GM21528 (cell line): ENCODE data around the gene SPEG.
"Not testable (repeated sequence)": the region's sequence is repeated elsewhere in the genome, so short reads cannot be mapped to it uniquely, and the experiment has no call there.

ENCODE experiments used
- ATAC-seq: cut with Tn5 transposase; IDR thresholded peaks from one replicate; pipeline ENCODE4 v1.9.1; 2021; ENCODE audit warnings: mild to moderate bottlenecking, moderate library complexity; ENCODE audit not compliant: unreplicated experiment, low FRiP score

The SPEG gene

DNA sequence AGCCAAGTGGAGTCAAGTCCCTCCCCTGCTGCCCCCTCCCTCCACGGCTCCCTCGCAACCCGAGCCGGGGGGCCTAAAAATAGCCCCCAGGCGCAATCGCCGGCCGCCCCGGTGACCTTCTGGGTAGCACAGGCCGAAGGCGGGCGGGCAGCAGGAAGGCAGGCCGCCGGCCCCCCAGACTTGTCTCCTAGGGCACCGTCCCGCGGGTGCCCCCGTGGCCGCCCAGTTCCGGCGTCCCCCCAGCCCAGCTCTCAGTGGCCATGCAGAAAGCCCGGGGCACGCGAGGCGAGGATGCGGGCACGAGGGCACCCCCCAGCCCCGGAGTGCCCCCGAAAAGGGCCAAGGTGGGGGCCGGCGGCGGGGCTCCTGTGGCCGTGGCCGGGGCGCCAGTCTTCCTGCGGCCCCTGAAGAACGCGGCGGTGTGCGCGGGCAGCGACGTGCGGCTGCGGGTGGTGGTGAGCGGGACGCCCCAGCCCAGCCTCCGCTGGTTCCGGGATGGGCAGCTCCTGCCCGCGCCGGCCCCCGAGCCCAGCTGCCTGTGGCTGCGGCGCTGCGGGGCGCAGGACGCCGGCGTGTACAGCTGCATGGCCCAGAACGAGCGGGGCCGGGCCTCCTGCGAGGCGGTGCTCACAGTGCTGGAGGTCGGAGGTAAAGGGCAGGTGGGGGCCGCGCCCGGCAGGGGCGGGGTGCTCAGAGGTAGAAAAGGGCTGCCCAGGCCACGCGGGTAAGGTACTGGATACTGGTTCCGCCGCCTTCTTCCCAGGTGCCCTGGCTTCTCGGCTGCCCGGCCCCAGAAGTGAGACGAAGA is at the start of gene SPEG:
TSS of gene SPEG (plus strand) at position 126 of the 808 bp plus-strand sequence. CDS start at position 261, 135 bp downstream.
- no peak for ATAC-seq

DNA sequence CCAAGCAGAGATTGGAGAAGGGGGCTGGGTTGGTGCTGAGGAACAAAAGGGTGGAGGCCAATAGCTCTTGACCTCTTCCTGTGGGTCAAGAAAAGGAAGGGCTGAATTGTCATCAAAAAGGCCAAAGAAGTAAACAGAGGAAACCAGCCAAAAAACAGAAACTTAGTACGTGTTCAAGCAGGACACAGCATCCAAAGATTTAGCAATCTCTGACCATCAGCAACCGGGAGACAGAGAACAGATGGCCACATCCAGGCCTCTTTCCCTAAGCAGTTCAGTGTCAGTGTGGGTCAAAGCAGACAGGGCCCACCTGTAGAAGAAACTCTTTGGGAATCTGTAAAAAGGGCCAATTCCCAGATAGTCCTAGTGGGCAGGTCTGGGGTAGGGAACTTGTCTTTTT is 49.8 kb upstream of the SPEG start:
- ATAC-seq, result no peak

DNA sequence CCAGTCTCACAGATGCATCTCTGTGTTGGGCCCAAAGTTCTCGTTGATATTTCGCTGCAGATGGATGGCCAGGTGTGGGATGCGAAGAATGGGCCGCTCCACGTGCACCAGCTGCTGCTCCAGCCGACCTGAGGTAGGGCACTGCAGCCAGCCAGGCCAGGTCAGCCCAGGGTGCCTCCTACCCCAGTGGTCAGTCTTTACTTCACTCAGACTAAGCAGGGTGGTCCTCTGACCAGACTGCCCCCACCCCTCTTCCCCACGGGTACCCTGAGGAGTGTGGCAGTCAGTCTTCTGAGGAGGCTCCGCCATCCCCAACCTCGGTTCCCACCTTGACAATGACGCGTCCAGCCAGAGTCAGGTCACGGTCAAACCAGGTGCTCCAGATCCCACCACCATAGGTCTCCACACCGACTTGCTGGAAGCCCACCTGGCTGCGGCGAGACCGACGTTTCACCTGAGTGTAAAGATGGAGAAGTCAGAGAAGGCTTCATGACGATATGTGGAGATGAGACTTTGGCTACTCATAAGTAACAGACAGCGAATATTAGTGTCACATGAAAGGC is 48.6 kb upstream of the SPEG start:
- no peak for ATAC-seq

DNA sequence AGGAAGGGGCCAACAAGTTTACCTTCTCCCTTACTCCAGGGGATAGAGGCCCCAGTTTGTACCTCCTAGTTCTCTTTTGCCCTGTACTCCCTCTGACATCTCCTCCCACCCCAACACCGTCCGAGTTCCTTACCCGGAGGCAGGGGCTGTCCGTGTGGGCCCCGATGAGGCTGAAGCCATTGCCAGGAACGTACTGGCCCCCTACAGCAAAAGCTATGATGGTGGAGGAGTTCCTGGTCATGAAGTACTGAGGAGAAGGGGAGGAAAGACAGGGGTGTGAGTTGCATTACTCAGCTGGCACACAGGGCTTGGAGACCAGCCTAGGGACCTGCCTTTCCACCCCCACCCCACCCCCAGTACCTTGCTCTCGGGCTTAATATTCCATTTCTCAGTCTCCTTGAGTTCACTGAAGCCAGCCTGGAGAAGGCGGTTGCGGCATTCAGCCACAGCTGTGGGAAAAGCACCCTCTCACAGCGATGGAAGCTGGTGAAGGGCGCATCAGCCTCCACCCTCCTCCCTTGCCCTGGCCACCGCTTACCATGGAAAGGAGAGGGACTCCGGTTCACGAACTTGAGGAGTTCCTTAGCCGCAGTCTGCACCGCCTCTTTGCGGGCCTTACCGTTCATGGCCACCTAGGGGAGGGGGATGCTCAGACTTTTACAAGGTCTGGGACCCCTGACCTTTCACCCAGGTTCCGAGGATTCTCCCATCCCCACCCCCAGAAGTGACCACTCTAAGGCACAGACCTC is 47.9 kb upstream of the SPEG start:
- no peak for ATAC-seq

DNA sequence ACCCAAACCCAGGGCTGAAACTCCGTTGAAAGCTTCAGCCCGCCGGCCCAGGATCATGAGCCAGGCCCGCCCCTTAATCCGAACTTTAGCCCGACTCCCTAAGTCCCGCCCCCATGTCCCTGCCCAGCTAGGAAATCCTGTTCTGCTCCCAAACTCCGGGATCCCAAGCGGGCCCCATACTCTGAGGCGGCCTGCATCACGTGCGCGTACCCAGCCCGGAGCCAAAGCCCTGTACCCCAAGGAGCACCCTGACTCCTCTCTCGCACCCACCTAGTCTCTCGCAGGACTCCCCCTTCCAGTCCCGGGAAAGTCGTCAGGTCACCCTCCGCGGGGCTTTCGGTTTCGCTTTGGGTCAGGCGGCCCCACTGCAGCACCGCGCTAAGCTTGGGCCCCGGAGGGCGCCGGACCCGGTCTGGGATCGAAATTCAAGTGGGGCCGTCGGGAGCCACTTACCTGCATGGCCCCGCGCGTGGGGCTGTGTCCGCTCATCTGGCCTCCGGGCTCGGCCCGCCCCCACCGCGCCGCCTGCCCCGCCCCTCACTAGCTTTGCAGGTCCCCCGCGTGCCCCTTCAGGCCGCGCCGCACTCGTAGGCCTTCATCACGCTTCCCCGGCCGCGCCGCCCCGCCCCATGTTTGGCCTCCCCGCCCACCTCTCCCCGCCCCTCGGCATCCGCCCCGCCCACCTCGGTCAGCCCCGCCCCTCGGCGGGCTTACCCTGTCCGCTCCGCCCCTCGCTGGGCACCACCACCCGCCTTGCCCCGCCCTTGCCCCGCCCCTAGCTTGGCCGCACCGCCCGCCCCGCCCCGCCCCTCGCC is 47.1 kb upstream of the SPEG start, which contains the start of gene DNPEP:
TSS of gene DNPEP (minus strand) at position 607 of the 815 bp plus-strand sequence. CDS start at position 489, 118 bp downstream.
- ATAC-seq, result peak; percentile 68

DNA sequence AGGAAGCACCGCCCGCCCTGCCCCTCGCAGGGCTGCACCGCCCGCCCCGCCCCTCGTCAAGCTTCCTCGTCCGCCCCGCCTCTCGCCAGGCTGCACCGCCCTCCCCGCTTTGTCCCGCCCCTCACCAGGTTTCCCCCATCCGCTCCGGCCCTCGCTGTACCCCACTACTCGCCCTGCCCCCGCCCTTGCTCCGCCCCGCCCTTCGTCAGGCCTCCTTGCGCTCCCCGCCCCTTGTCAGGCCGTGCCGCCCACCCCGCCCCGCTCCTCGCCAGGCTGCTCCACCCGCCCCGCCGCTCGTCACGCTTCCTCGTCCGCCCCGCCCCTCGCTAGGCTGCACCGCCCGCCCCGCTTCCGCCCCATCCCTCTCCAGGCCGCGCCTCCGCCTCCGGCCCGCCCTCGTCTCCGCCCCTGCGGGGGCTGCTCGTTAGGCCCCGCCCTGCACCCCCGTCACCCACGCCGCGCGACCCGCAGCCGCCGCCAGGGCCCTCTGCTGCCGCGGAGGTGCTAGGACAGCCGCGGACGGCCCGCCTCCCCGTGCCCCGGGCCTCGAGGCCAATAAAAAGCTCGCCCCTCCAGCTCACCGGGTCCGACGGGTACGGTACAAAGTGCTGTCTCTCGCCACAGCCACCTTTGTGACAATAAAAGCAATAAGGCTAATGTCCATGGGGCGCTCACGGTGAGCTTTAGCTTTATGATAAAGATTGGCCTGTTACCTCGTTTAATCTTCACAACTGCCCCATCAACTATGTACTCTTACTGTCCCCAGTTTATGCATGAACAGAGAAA is 46.3 kb upstream of the SPEG start:
- ATAC-seq, result peak; percentile 81

DNA sequence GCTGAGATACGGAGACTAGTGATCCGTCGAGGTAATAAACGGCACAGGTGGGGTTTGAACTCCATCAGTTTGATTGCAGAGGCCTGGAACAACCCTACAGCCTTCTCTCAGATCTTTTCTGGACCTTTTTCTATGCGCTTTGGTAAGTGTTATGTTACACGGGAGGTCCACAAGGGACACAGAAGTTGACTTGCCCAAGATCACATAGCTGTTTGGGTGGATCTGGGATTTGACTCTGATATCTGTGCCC is 45.8 kb upstream of the SPEG start:
- ATAC-seq, result peak; percentile 0

DNA sequence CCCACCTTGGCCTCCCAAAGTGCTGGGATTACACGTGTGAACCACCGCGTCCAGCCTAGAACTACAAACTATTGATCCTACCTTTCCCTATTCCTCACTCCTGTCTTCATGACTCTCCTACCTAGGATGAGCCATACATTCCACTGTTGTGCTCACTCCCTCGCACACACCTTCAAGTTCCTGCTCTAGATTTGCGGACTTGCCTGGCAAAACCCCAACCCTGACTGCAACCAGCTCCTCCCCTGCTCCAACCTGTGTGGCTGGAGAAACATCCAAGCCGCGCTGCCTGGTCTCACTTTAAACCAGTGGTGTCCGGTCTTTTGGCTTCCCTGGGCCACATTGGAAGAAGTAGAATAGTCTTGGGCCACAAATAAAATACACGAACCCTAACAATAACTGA is 41.9 kb upstream of the SPEG start:
- ATAC-seq, result no peak

DNA sequence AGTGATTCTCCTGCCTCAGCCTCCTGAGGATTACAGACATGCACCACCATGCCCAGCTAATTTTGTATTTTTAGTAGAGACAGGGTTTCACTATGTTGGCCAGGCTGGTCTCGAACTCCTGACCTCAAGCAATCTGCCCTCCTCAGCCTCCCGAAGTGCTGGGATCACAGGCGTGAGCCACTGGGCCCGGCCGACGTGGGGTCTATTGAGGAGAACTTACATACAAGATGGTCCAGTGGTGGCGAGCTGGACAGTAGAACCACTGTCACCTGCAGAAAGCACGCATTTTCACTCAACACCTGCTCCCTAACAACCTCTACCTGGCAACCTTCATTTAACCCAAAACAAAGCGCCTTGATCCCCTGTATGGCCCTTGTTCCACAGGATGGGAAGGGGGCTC is 39.6 kb upstream of the SPEG start:
- not testable (repeated sequence) for ATAC-seq

DNA sequence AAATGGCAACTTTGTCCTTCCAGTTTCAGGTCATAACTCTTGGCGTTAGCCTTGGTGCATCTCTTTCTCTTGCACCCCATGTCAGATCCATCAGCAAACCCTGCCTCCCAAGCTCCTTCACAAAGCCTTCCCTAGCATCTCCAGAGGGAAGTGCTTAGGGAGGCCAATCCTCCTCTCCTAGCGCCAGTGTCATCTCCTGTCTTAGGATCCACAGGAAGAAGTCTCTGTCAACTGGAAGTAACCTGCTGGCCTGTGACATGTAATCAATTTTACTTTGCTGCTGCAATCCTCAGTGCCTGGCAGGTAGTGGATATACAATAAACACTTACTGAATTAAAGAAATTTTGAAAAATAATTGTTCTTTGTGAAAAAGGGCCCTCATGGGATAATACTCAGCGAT is 39.0 kb upstream of the SPEG start:
- no peak for ATAC-seq

DNA sequence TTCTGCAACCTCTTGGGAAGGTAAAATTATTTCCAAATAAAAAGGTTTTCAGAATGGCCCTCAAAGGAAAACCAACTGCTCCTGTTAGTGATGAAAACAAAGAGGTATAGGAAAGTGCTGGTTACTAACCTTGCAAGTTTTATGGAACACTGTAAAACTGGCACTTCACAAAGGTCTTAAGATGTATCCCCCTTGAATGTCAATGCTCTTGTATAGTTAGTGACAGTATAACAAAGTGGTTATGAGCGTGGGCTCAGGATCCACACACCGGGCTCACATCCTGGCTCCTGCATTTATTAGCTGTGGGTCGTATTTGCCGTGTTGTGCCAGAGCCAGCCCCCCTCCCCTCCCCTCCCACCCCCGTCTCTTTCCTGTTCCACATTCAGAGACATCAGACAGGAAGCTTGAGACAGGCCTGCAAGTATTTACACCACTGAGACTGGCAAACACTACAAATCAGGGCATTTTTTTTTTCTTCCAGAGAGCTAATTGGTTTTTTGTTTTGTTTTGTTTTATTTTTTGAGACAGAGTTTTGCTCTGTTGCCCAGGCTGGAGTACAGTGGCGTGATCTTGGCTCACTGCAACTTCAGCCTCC is 37.7 kb upstream of the SPEG start:
- no peak for ATAC-seq

DNA sequence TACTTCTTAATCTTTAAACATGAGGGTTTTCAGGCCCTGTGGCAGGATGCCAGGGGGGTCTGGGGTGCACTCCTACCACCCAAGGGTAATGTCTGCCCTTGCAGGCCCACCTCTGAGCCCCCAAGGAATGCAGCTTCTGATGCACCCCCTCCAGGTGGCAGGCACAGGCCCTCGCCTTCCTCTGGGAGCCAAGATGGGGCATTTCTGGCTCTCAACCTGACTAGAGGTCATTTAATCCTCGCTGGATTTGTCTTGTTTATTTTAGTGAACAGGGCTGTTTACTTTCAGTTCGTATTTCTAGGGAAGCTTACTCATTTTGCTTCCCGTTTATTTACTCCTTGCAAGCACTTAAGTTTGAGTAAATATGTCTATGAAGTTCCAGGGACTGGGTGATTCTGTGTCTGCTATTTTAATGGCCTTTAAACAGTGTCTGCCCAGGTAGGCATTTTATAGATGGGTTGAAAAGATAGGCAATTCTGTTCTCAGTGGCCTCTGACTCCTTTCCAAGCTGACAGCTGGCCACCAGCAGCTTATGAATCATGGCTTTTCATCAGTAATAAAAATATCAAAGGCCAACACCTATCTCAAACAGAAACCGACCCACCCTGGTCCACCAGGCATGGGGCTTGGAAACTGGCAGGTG is 35.8 kb upstream of the SPEG start:
- no peak for ATAC-seq

DNA sequence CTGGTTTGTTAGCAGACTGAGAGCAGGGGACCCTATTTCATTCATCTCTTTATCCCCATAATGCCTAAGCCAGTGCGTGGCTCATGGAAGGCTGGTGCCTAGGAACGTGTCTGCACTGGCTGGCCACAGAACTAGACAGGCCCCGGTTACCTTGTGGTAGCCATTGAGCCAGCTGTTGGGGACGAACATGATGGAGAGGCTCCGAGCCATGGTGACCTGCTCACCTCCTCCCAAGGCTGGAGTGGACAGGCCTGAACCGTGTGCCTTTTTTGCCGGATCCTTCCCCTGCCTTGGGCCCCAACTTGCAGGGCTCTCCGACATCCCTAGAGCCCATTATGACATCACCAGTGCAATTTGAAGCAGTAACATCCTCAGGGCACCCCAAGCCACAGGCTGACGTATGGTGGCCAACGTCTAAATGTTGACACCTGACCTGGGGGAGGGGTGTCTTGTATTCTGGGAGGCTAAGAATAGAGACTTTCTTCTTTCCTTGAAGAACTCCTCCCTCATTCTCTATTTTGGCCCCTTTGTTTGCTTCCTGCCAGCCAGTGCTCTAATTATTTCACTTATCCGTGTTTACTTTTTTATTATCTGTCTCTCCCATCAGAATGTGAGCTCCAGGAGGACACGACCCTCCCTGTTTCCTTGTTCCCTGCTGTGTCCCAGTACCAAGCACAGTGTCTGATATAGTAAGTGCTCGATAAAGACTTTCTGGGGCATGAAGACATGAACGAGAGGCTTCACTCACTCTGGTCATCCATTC is 34.7 kb upstream of the SPEG start:
- no peak for ATAC-seq

DNA sequence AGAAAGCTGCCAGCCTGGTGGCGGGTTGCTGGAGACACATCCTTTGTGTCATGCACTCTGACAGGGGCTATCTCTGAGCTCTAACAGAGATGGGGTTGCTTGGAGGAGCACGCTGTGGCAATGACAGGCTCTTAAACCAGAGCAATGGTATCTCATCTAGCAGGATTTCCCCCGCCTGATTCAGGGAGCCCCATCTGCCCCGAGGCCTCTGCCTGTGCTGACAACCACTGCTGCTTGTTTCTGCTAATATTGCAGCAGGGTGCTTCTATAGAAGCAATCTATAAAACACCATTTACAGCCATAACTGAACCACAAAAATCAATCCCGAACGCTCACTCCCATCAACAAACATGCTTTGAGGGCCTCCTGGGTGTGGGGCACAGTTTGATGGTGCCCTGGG is 34.1 kb upstream of the SPEG start:
- ATAC-seq, result no peak

DNA sequence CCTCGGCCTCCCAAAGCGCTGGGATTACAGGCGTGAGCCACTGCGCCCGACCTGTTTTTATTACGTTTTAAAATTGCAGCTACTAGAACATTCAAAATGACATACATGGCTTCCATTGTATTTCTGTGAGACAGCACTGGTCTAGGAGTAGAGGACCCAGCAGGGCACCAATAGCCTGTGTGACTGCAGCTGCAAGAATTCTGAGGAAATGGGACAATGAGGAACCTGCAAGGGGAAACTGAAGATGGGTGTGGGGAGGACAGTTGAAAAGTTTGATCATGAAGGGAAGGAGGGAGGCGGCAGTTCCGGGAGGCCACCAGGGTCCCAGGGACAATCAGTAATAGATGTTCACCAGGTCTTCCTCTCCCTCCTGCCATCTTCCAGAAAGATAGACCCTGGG is 33.0 kb upstream of the SPEG start:
- ATAC-seq, result no peak

DNA sequence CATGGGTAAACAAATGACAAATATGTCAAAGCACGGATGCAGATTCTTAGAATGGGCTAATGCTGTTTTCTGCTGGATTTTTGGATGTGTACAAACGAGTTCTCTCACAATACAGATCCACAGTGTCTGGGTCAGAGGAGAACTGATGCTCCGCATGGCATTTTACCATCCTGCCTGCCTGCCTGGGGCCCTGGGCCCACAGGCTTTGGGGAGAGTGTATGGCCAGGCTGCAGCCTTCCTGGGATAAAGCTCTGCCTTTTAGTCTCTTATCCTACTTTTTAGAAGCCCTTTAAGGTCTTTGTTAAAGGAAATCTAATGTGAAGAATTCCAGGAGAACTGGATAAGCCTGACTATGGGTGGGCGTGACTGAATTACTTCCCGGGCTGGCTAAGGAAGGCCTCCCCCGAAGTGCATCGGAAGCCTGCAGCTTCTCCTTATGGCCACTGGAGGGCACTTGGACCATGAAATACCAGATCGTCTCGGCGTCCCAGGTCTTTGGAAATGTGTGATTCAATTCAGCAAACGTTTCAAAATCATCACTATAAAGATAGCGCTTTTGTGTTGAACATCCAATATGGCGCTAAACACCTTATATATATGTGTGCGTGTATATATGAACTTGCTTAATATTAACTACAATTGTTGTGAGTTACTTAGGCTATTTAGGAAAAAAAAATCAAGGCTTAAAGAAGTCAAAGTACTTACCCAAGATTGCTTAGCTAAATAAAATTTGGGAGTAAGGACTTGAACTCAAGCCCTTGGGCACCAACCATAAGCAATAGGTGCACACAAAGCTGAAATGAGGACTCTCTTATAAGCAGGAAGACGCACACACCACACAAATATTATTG is 31.8 kb upstream of the SPEG start:
- peak; percentile 82 for ATAC-seq

DNA sequence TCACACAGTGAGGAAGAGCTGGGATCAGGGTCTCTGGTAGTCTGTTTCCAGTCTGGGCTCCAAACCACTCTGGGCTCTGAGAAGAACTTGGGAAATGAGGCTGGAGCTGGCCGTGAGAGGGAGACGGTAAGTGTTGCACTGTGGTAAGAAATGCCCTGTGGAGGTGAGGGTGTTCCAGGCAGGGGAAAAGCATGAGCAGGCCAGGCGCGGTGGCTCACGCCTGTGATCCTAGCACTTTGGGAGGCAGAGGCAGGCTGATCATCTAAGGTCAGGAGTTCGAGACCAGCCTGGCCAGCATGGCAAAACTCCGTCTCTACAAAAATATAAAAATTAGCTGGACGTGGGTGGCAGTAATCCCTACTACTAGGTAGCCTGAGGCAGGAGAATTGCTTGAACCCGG is 30.8 kb upstream of the SPEG start:
- ATAC-seq, result no peak
